Fibroblast of lung (primary cell): ENCODE data around the gene MAST1.

Experiments used
- EZH2 ChIP-seq: IDR thresholded peaks from 2 replicates; pipeline ENCODE4 v1.5.1; 2012; ENCODE audit warnings: low read length, control low read depth, mild to moderate bottlenecking; ENCODE audit errors: missing control alignments
- TF ChIP-seq, protein P1 (sequence below), 2 donors: IDR thresholded peaks in 1 of 2; conservative IDR thresholded peaks in 1 of 2; 1 replicate in 1 of 2; 2 replicates in 1 of 2; pipeline ENCODE4 v1.5.1; 2011 to 2012; ENCODE audit warnings: low read length in 2 of 2, control low read depth in 1 of 2, inconsistent platforms in 1 of 2, low read depth in 1 of 2, mild to moderate bottlenecking in 1 of 2

DNA sequence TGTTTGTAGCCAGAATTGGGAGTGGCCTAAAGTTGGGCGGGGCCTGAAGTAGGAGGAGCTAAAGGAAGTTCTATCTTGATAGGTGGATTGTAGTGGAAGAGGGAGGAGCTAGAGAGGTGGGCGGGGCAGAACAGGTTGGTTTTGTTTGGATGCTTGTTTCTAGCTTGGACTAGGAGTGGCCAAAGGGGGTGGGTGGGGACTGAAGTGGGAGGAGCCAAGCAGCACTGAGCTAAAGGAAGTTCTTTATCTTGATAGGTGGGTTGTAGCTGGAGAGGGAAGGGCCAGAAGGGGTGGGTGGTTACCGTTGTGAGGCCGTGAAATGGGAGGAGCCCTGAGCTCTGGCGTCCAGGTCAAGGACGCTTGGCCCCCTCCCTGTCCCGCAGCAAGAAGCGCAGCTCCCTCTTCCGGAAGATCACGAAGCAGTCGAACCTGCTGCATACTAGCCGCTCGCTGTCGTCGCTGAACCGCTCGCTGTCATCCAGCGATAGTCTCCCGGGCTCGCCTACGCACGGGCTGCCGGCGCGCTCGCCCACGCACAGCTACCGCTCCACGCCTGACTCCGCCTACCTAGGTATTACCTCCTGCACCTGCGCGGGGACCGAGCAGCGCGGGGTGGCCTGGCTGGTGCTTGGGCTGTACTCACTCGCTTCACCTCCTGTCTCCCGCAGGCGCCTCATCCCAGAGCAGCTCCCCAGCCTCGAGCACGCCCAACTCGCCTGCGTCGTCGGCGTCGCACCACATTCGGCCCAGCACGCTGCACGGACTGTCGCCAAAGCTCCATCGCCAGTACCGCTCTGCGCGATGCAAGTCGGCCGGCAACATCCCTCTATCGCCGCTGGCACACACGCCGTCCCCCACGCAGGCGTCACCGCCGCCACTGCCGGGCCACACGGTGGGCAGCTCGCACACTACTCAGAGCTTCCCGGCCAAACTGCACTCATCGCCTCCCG is 34.9 kb downstream of the MAST1 start:
- TF ChIP-seq, protein P1, sequence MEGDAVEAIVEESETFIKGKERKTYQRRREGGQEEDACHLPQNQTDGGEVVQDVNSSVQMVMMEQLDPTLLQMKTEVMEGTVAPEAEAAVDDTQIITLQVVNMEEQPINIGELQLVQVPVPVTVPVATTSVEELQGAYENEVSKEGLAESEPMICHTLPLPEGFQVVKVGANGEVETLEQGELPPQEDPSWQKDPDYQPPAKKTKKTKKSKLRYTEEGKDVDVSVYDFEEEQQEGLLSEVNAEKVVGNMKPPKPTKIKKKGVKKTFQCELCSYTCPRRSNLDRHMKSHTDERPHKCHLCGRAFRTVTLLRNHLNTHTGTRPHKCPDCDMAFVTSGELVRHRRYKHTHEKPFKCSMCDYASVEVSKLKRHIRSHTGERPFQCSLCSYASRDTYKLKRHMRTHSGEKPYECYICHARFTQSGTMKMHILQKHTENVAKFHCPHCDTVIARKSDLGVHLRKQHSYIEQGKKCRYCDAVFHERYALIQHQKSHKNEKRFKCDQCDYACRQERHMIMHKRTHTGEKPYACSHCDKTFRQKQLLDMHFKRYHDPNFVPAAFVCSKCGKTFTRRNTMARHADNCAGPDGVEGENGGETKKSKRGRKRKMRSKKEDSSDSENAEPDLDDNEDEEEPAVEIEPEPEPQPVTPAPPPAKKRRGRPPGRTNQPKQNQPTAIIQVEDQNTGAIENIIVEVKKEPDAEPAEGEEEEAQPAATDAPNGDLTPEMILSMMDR (conservative IDR thresholded peaks at IDR 0.05 in 1 of 2, IDR thresholded peaks at IDR 0.05 in 1 of 2; ENCODE audit: low read depth in 1 of 2, low read length in 2 of 2), result no peak
- TF ChIP-seq EZH2, result peak; percentile 30
